ENCODE results near the gene NRG3.
"Not testable (repeated sequence)": the region's sequence is repeated elsewhere in the genome, so short reads cannot be mapped to it uniquely, and the experiment has no call there.

The NRG3 gene

DNA sequence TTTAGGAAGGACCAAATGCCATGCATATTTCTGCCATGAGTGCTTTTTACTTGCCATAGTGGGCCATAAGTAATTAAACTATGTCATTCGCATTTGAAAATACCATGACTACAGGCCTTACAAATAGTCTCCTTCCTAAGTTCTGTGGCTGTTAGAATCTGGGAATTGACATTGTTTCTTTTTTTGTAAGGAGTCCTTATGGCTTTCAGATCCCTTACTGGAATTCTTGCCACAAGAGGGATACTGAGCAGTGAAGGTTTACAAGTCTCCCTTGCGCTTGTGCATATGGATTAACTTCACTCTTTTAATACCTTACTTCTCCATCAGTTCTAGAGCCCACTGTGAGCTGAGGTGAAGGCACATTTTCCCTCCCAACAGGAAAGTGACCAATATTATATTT is 166.0 kb downstream of the NRG3 start:
- Histone ChIP-seq H3K4me3 (ENCODE audit: low read depth, low read length) (no peak overlapping the region), H2AFZ (no peak overlapping the region), H3K36me3 (ENCODE audit: control insufficient read depth, insufficient read depth, low read length) (no peaks in the 10 kb centered on the region), H3K27ac (no peak overlapping the region), H3K27me3 (ENCODE audit: control insufficient read depth, insufficient read depth, low read length) (no peaks in the 10 kb centered on the region), H3K79me2 (no peaks in the 10 kb centered on the region), H3K4me1 (no peaks in the 10 kb centered on the region), H3K4me2 (ENCODE audit: low read length) (no peak overlapping the region), H3K9ac (no peak overlapping the region), H3K9me3 (ENCODE audit: control insufficient read depth, low read length) (no peaks in the 10 kb centered on the region)
- no peak for TF ChIP-seq CTCF (IDR thresholded peaks at IDR 0.05)

GRCh38 chr10:82056391-82056790 is 181.4 kb downstream of the NRG3 start:
- Histone ChIP-seq H3K9me3 (ENCODE audit: control insufficient read depth, low read length) (peaks cover 4% of the 10 kb centered on the region), H3K4me3 (ENCODE audit: low read depth, low read length) (no peak overlapping the region), H3K9ac (no peak overlapping the region), H3K36me3 (ENCODE audit: control insufficient read depth, insufficient read depth, low read length) (no peaks in the 10 kb centered on the region), H2AFZ (no peak overlapping the region), H3K4me2 (ENCODE audit: low read length) (no peak overlapping the region), H3K79me2 (no peaks in the 10 kb centered on the region), H3K27me3 (ENCODE audit: control insufficient read depth, insufficient read depth, low read length) (no peaks in the 10 kb centered on the region), H3K27ac (no peak overlapping the region), H3K4me1 (no peaks in the 10 kb centered on the region)
- no peak for TF ChIP-seq CTCF (IDR thresholded peaks at IDR 0.05)

GRCh38 chr10:82067192-82067591 is 192.2 kb downstream of the NRG3 start:
- not testable (repeated sequence) for H3K9ac ChIP-seq; H3K36me3 ChIP-seq (ENCODE audit: control insufficient read depth, insufficient read depth, low read length); H3K79me2 ChIP-seq; H2AFZ ChIP-seq; H3K27ac ChIP-seq; H3K4me3 ChIP-seq (ENCODE audit: low read depth, low read length); H3K4me2 ChIP-seq (ENCODE audit: low read length); H3K4me1 ChIP-seq; H3K9me3 ChIP-seq (ENCODE audit: control insufficient read depth, low read length); H3K27me3 ChIP-seq (ENCODE audit: control insufficient read depth, insufficient read depth, low read length)

GRCh38 chr10:82068501-82068900 is 193.5 kb downstream of the NRG3 start:
- Histone ChIP-seq H3K79me2 (no peaks in the 10 kb centered on the region), H3K27me3 (ENCODE audit: control insufficient read depth, insufficient read depth, low read length) (no peaks in the 10 kb centered on the region), H3K4me1 (no peaks in the 10 kb centered on the region), H3K4me3 (ENCODE audit: low read depth, low read length) (no peak overlapping the region), H3K9me3 (ENCODE audit: control insufficient read depth, low read length) (no peaks in the 10 kb centered on the region), H3K27ac (no peak overlapping the region), H2AFZ (no peak overlapping the region), H3K36me3 (ENCODE audit: control insufficient read depth, insufficient read depth, low read length) (no peaks in the 10 kb centered on the region), H3K4me2 (ENCODE audit: low read length) (no peak overlapping the region), H3K9ac (no peak overlapping the region)
- TF ChIP-seq CTCF (IDR thresholded peaks at IDR 0.05) = no peak

DNA sequence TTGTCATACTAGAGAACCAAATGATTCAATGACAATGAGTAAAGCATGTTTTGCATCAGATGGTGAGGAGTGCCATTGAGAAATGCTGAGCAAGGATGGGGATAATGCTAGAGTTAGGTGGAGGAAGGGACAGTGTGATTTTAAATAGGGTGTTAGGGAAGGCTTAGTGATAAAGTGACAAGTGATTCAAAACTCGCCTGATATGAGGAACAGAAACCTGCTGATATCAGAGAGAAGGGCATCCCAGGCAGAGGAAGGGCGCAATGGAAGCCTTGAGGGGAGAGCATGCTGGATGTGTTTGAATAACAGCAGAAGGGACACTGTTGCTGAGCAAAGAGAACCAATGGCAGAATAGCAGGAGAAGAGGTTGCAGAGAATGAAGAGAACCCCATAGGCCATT is 196.2 kb downstream of the NRG3 start:
- no peak overlapping the region for H2AFZ ChIP-seq
- H3K4me2 ChIP-seq (ENCODE audit: low read length) = no peak overlapping the region
- no peaks in the 10 kb centered on the region for H3K79me2 ChIP-seq
- H3K9ac ChIP-seq = no peak overlapping the region
- no peaks in the 10 kb centered on the region for H3K9me3 ChIP-seq (ENCODE audit: control insufficient read depth, low read length)
- no peak for TF ChIP-seq CTCF (IDR thresholded peaks at IDR 0.05)
- no peak overlapping the region for H3K4me3 ChIP-seq (ENCODE audit: low read depth, low read length)
- no peaks in the 10 kb centered on the region for H3K36me3 ChIP-seq (ENCODE audit: control insufficient read depth, insufficient read depth, low read length)
- H3K4me1 ChIP-seq = no peaks in the 10 kb centered on the region
- no peak overlapping the region for H3K27ac ChIP-seq
- no peaks in the 10 kb centered on the region for H3K27me3 ChIP-seq (ENCODE audit: control insufficient read depth, insufficient read depth, low read length)

Measured in parathyroid adenoma (tissue), 2 donors.